ENCODE data around the gene HBE1. TPM values are rescaled to one million over a fixed set of nuclear protein-coding genes. Genes with fewer than 3 reads are reported as not detected.

The HBE1 gene
- total RNA-seq, 2 experiments from 2014 or later = not detected

GRCh38 chr11:5293028-5293427 is 23.3 kb upstream of the HBE1 start:
- H3K4me1 Mint-ChIP-seq (ENCODE audit: low read depth) = no peaks in the 10 kb centered on the region
- H3K9me3 Mint-ChIP-seq = no peaks in the 10 kb centered on the region
- CTCF ChIA-PET = no interaction called here
- H3K27me3 Mint-ChIP-seq = peaks cover 2% of the 10 kb centered on the region
- H3K4me3 Mint-ChIP-seq = no peak overlapping the region
- intact Hi-C loops (cut with micrococcal nuclease) = no loop called here
- POLR2A ChIA-PET = no interaction called here
- H3K27ac Mint-ChIP-seq = no peak overlapping the region
- H3K36me3 Mint-ChIP-seq = no peaks in the 10 kb centered on the region
- DNase-seq = no peak

GRCh38 chr11:5291207-5291838 is 21.6 kb upstream of the HBE1 start:
- no peak for DNase-seq
- Mint-ChIP-seq H3K27me3 (peaks cover 2% of the 10 kb centered on the region), H3K9me3 (no peaks in the 10 kb centered on the region), H3K36me3 (no peaks in the 10 kb centered on the region), H3K27ac (no peak overlapping the region), H3K4me1 (ENCODE audit: low read depth) (no peaks in the 10 kb centered on the region), H3K4me3 (no peak overlapping the region)
- ChIA-PET CTCF (interaction anchor here (1.5 kb wide), 1 partner anchor 166 kb away, joined by 7 read pairs; no protein-coding TSS in a partner anchor), POLR2A (no interaction called here)
- intact Hi-C loops (cut with micrococcal nuclease) = loop anchor here (2.0 kb wide), 1 partner anchor 167 kb away; no protein-coding TSS in a partner anchor

DNA sequence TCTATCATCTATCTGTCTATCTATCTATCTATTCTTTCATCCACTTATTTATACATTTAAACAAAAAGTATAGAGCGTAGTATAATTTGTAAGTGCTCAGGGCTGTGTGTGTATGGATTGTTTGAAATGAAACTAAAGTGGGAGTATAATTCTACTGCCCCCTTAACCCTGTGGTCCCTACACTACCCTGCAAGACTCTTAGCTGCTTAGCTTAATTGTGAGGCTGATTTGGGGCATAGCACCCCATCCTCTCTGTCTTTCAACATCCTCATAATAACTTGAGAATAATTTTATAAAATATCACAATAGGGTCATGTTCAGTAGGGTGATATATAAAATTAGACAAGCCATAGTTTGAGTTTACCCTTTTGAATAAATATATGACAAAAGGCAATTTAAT is 20.4 kb upstream of the HBE1 start:
- H3K9me3 Mint-ChIP-seq = no peaks in the 10 kb centered on the region
- CTCF ChIA-PET = interaction anchor here (1.5 kb wide), 1 partner anchor 165 kb away, joined by 7 read pairs; no protein-coding TSS in a partner anchor
- H3K27me3 Mint-ChIP-seq = peaks cover 2% of the 10 kb centered on the region
- H3K4me3 Mint-ChIP-seq = no peak overlapping the region
- no peak overlapping the region for H3K27ac Mint-ChIP-seq
- no peaks in the 10 kb centered on the region for H3K36me3 Mint-ChIP-seq
- intact Hi-C loops (cut with micrococcal nuclease) = loop anchor here (2.0 kb wide), 1 partner anchor 165 kb away; no protein-coding TSS in a partner anchor
- H3K4me1 Mint-ChIP-seq (ENCODE audit: low read depth) = no peaks in the 10 kb centered on the region
- POLR2A ChIA-PET = no interaction called here
- no peak for DNase-seq

DNA sequence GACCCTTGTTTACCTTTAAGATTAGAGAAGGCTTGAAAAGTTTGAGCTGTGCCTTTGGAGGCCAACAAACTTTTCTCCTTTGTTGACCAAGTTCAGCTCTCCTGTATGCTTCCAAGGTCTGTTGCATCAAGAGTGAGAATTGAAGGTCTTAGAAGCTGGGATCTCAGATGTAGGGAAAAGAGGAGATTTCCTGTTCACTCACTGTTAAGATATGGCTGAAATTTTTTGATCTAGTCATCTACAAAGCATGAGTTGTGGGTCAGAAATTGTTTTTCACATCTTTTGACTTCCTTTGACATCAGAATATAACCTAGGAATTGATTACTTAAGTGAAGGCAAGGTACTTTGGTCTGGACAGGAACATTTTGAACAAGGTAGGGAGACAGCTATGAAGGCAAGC is 20.0 kb upstream of the HBE1 start:
- H3K27me3 Mint-ChIP-seq = peaks cover 2% of the 10 kb centered on the region
- no peak for DNase-seq
- H3K27ac Mint-ChIP-seq = no peak overlapping the region
- no peak overlapping the region for H3K4me3 Mint-ChIP-seq
- ChIA-PET POLR2A (no interaction called here), CTCF (no interaction called here)
- H3K4me1 Mint-ChIP-seq (ENCODE audit: low read depth) = no peaks in the 10 kb centered on the region
- intact Hi-C loops (cut with micrococcal nuclease) = loop anchor here (2.0 kb wide), 1 partner anchor 165 kb away; no protein-coding TSS in a partner anchor
- no peaks in the 10 kb centered on the region for H3K9me3 Mint-ChIP-seq
- no peaks in the 10 kb centered on the region for H3K36me3 Mint-ChIP-seq

DNA sequence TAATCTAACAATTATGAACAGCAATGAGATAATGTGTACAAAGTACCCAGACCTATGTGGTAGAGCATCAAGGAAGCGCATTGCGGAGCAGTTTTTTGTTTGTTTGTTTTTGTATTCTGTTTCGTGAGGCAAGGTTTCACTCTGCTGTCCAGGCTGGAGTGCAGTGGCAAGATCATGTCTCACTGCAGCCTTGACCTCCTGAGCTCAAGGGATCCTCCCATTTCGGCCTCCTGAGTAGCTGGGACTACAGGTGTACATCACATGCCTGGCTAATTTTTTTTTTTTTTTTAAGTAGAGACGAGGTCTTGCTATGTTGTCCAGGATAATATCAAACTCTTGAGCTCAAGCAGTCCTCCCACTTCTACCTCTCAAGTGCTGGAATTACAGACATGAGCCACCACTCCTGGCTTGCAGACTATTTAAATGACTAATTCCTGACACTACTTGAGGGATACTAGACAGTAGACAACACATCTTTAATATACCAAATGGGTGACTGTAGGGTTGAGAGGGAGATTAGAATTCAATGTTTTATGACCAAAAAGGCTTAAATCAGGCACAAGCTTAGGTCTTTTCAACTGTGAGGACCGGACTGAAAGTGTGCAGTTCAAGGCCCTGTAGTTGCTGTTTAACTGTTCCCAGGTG is 19.3 kb upstream of the HBE1 start:
- Mint-ChIP-seq H3K4me1 (ENCODE audit: low read depth) (no peaks in the 10 kb centered on the region), H3K36me3 (no peaks in the 10 kb centered on the region), H3K4me3 (no peak overlapping the region), H3K27ac (no peak overlapping the region), H3K27me3 (peaks cover 2% of the 10 kb centered on the region), H3K9me3 (no peaks in the 10 kb centered on the region)
- POLR2A ChIA-PET = no interaction called here
- CTCF ChIA-PET = interaction anchor here (0.8 kb wide), 1 partner anchor 9 kb away, joined by 3 read pairs; no protein-coding TSS in a partner anchor
- intact Hi-C loops (cut with micrococcal nuclease) = no loop called here
- DNase-seq = no peak

DNA sequence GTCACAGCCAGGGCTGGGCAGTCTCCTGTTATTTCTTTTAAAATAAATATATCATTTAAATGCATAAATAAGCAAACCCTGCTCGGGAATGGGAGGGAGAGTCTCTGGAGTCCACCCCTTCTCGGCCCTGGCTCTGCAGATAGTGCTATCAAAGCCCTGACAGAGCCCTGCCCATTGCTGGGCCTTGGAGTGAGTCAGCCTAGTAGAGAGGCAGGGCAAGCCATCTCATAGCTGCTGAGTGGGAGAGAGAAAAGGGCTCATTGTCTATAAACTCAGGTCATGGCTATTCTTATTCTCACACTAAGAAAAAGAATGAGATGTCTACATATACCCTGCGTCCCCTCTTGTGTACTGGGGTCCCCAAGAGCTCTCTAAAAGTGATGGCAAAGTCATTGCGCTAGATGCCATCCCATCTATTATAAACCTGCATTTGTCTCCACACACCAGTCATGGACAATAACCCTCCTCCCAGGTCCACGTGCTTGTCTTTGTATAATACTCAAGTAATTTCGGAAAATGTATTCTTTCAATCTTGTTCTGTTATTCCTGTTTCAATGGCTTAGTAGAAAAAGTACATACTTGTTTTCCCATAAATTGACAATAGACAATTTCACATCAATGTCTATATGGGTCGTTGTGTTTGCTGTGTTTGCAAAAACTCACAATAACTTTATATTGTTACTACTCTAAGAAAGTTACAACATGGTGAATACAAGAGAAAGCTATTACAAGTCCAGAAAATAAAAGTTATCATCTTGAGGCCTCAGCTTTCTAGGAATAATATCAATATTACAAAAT is 18.6 kb upstream of the HBE1 start:
- no peaks in the 10 kb centered on the region for H3K36me3 Mint-ChIP-seq
- H3K9me3 Mint-ChIP-seq = no peaks in the 10 kb centered on the region

DNA sequence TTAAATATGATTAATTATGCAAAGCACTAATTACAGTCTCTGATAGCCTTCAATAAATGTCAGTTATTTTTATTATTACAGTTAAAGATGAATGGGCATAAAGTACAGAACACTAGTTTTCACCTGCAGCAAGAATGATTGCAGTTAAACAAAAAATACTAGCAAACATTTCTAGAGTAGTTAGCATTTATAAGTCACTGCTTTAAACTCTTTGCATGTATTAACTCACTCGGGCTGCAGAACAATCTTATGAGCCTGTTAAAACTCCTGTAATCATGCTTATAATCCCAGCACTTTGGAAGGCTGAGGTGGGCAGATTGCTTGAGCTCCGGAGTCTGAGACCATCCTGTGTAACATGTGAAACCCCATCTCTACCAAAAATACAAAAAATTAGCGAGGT is 17.2 kb upstream of the HBE1 start:
- H3K4me1 Mint-ChIP-seq (ENCODE audit: low read depth) = no peaks in the 10 kb centered on the region
- H3K4me3 Mint-ChIP-seq = no peak overlapping the region
- ChIA-PET CTCF (no interaction called here), POLR2A (no interaction called here)
- H3K36me3 Mint-ChIP-seq = no peaks in the 10 kb centered on the region
- H3K27ac Mint-ChIP-seq = no peak overlapping the region
- peaks cover 2% of the 10 kb centered on the region for H3K27me3 Mint-ChIP-seq
- no peaks in the 10 kb centered on the region for H3K9me3 Mint-ChIP-seq
- intact Hi-C loops (cut with micrococcal nuclease) = no loop called here
- no peak for DNase-seq

More for the DNA sequence above, 18.6 kb upstream of the HBE1 start:
- ChIA-PET POLR2A (no interaction called here), CTCF (interaction anchor here (0.8 kb wide), 1 partner anchor 10 kb away, joined by 3 read pairs; no protein-coding TSS in a partner anchor)
- H3K4me3 Mint-ChIP-seq = no peak overlapping the region
- H3K4me1 Mint-ChIP-seq (ENCODE audit: low read depth) = no peaks in the 10 kb centered on the region
- peaks cover 2% of the 10 kb centered on the region for H3K27me3 Mint-ChIP-seq
- intact Hi-C loops (cut with micrococcal nuclease) = no loop called here
- DNase-seq = no peak
- no peak overlapping the region for H3K27ac Mint-ChIP-seq

DNA sequence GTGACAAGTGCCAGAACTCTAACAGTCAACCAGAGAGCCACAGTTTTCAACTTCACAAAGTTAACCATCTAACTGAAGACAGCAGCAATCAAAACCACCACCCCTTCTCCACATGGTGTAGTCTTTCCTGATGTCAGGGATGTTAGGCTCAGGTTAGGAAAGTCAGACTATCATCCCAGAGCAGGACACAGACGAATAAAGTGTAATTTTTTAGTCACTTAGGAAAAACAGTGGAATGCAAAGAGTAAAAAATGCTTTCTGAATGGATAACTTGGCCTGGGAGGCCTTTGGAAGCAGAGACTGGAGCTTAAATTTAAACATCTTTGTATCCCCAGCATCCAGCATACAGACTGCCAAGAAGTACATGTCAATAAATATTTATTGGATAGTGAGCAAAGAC is 16.6 kb upstream of the HBE1 start:
- Mint-ChIP-seq H3K27ac (no peak overlapping the region), H3K9me3 (no peaks in the 10 kb centered on the region), H3K4me1 (ENCODE audit: low read depth) (no peaks in the 10 kb centered on the region), H3K4me3 (no peak overlapping the region), H3K27me3 (peaks cover 2% of the 10 kb centered on the region), H3K36me3 (no peaks in the 10 kb centered on the region)
- intact Hi-C loops (cut with micrococcal nuclease) = no loop called here
- ChIA-PET POLR2A (no interaction called here), CTCF (no interaction called here)
- DNase-seq = no peak

GRCh38 chr11:5285703-5286340 is 16.1 kb upstream of the HBE1 start:
- DNase-seq = no peak
- Mint-ChIP-seq H3K27me3 (peaks cover 2% of the 10 kb centered on the region), H3K4me1 (ENCODE audit: low read depth) (no peaks in the 10 kb centered on the region), H3K4me3 (no peak overlapping the region), H3K27ac (no peak overlapping the region), H3K36me3 (no peaks in the 10 kb centered on the region), H3K9me3 (no peaks in the 10 kb centered on the region)
- POLR2A ChIA-PET = no interaction called here
- CTCF ChIA-PET = no interaction called here
- intact Hi-C loops (cut with micrococcal nuclease) = no loop called here

- no peak overlapping the region for H3K27ac Mint-ChIP-seq
- no peak for DNase-seq
- ChIA-PET CTCF (no interaction called here), POLR2A (no interaction called here)
- H3K4me3 Mint-ChIP-seq = no peak overlapping the region
- no peaks in the 10 kb centered on the region for H3K9me3 Mint-ChIP-seq
- intact Hi-C loops (cut with micrococcal nuclease) = no loop called here
- no peaks in the 10 kb centered on the region for H3K36me3 Mint-ChIP-seq
- H3K4me1 Mint-ChIP-seq (ENCODE audit: low read depth) = no peaks in the 10 kb centered on the region
- H3K27me3 Mint-ChIP-seq = no peaks in the 10 kb centered on the region
These were observed 14.9 kb upstream of the HBE1 start for GRCh38 chr11:5284637-5285036.

GRCh38 chr11:5283882-5284281 is 14.1 kb upstream of the HBE1 start:
- Mint-ChIP-seq H3K36me3 (no peaks in the 10 kb centered on the region), H3K4me3 (no peak overlapping the region), H3K4me1 (ENCODE audit: low read depth) (no peaks in the 10 kb centered on the region), H3K27me3 (no peaks in the 10 kb centered on the region), H3K27ac (no peak overlapping the region), H3K9me3 (no peaks in the 10 kb centered on the region)
- no peak for DNase-seq
- POLR2A ChIA-PET = no interaction called here
- CTCF ChIA-PET = interaction anchor here (0.6 kb wide), 1 partner anchor 80 kb away, joined by 3 read pairs; no protein-coding TSS in a partner anchor
- intact Hi-C loops (cut with micrococcal nuclease) = no loop called here

DNA sequence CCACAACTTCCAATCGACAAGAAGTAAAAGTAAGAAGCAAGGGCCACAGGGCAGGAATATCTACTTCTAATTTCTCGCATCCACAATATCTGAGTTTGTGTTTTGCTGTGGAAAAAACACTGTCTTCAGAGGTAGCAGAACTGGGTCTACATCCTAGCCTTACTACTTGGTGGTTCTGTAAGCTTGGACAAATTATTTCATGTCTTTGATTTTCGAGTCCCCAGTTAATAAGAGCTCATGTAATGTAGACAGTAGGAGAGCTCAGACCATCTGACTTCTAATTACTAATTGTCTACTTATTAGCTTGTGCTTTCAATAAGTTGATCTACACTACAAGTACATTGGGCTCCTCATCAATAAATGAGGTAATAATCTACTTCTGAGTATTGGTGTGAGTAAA is 13.3 kb upstream of the HBE1 start:
- ChIA-PET CTCF (no interaction called here), POLR2A (interaction anchor here (0.6 kb wide), 1 partner anchor 72 kb away, joined by 3 read pairs; no protein-coding TSS in a partner anchor)
- H3K27me3 Mint-ChIP-seq = no peaks in the 10 kb centered on the region
- no peak overlapping the region for H3K4me3 Mint-ChIP-seq
- no peak overlapping the region for H3K27ac Mint-ChIP-seq
- intact Hi-C loops (cut with micrococcal nuclease) = no loop called here
- H3K36me3 Mint-ChIP-seq = no peaks in the 10 kb centered on the region
- H3K4me1 Mint-ChIP-seq (ENCODE audit: low read depth) = no peaks in the 10 kb centered on the region
- no peaks in the 10 kb centered on the region for H3K9me3 Mint-ChIP-seq
- no peak for DNase-seq

Data from activated CD4-positive, alpha-beta memory T cell treated with anti-CD3 and anti-CD28 coated beads for 36 hours (primary cell).